Measurements from ENCODE around the gene GJA5.

DNA sequence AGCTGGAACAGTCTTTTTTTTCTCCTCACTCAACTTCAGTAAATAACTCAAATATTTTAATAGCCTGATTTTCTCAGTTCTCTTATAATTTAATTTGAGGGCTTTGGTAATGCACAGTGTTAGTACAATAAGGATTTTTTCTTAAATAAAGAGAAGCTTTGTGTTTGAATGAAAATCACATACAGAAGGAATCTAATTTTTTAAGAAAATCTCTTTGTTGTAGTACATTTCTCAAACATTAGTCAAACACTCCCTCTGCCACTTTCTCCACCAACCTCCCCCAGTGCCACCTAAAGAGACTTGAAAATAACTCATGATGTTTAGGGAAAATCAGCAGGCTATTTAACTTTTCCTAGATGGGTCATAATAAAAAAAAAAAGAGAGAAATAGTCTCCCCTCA, 47.8 kb downstream of the GJA5 start:
- TF ChIP-seq, protein P1, sequence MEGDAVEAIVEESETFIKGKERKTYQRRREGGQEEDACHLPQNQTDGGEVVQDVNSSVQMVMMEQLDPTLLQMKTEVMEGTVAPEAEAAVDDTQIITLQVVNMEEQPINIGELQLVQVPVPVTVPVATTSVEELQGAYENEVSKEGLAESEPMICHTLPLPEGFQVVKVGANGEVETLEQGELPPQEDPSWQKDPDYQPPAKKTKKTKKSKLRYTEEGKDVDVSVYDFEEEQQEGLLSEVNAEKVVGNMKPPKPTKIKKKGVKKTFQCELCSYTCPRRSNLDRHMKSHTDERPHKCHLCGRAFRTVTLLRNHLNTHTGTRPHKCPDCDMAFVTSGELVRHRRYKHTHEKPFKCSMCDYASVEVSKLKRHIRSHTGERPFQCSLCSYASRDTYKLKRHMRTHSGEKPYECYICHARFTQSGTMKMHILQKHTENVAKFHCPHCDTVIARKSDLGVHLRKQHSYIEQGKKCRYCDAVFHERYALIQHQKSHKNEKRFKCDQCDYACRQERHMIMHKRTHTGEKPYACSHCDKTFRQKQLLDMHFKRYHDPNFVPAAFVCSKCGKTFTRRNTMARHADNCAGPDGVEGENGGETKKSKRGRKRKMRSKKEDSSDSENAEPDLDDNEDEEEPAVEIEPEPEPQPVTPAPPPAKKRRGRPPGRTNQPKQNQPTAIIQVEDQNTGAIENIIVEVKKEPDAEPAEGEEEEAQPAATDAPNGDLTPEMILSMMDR (IDR thresholded peaks at IDR 0.05; ENCODE audit: extremely low read depth in 1 of 2, insufficient read depth in 1 of 2, low read depth in 1 of 2, low read length in 2 of 2), result no peak
- TF ChIP-seq POLR2A (IDR thresholded peaks at IDR 0.05; ENCODE audit: low read depth, low read length) (no peak), EZH2 (IDR thresholded peaks at IDR 0.05; ENCODE audit: borderline replicate concordance, low read depth, low read length, severe bottlenecking) (no peak), POLR2AphosphoS5 (IDR thresholded peaks at IDR 0.05; ENCODE audit: insufficient read depth, low read depth, low read length) (no peak)
- TF ChIP-seq, protein P2, sequence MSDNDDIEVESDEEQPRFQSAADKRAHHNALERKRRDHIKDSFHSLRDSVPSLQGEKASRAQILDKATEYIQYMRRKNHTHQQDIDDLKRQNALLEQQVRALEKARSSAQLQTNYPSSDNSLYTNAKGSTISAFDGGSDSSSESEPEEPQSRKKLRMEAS (IDR thresholded peaks at IDR 0.05; ENCODE audit: insufficient read depth, insufficient read length), result no peak
